ENCODE data around the gene KRT36. TPM values are rescaled to one million over a fixed set of nuclear protein-coding genes. Genes with fewer than 3 reads are reported as not detected.

Gene KRT36
- total and polyA plus RNA-seq, 2 donors (not counting 3 experiments of a cell fraction or from before 2014, with no cell fraction given) = 0.04 TPM; not detected in 1

GRCh38 chr17:41455236-41455635 lies 34.5 kb downstream of the KRT36 start:
- Histone ChIP-seq H3K27ac (ENCODE audit: insufficient read depth, low read depth, low read length) (no peak overlapping the region), H3K4me1 (ENCODE audit: control insufficient read depth, extremely low read depth, insufficient read depth, low read length) (no peaks in the 10 kb centered on the region)
- POLR2A ChIA-PET = no interaction called here

More at GRCh38 chr17:41455236-41455635, 34.5 kb downstream of the KRT36 start:
- Histone ChIP-seq H3K4me2 (ENCODE audit: insufficient read depth, low read length) (no peak overlapping the region), H3K36me3 (ENCODE audit: control insufficient read depth in 2 of 2, extremely low read depth in 1 of 2, insufficient read depth in 2 of 2, low read length in 2 of 2) (no peaks in the 10 kb centered on the region), H4K20me1 (replicated peaks; ENCODE audit: control insufficient read depth, extremely low read depth, insufficient read depth, low read length) (no peaks in the 10 kb centered on the region), H3K9ac (replicated peaks; ENCODE audit: extremely low read depth, insufficient read depth, low read length) (no peak overlapping the region), H3K4me3 (replicated peaks in 1 of 3; ENCODE audit: insufficient read depth in 1 of 3, low read depth in 1 of 3, low read length in 3 of 3) (no peak overlapping the region), H2AFZ (ENCODE audit: low read depth, low read length) (no peak overlapping the region), H3K27me3 (ENCODE audit: control insufficient read depth in 2 of 2, insufficient read depth in 2 of 2, low read length in 2 of 2) (peaks cover 2 to 5% of the 10 kb centered on the region in 2 experiments), H3K9me1 (replicated peaks; ENCODE audit: control insufficient read depth, extremely low read depth, insufficient read depth, low read length) (no peaks in the 10 kb centered on the region), H3K9me3 (replicated peaks; ENCODE audit: control insufficient read depth, insufficient read depth, low read length) (no peaks in the 10 kb centered on the region), H3K79me2 (ENCODE audit: control insufficient read depth, insufficient read depth, low read length) (no peaks in the 10 kb centered on the region)
- DNase-seq (ENCODE audit: low read depth, low spot score) = no peak
- no peak for TF ChIP-seq MYC (IDR thresholded peaks at IDR 0.05; ENCODE audit: low read depth, low read length)
- no peak for TF ChIP-seq CTCF (IDR thresholded peaks at IDR 0.05; ENCODE audit: extremely low read depth in 1 of 2, insufficient read depth in 1 of 2, low read depth in 1 of 2, low read length in 2 of 2)
- no peak for TF ChIP-seq GATA2 (IDR thresholded peaks at IDR 0.05; ENCODE audit: insufficient read depth, insufficient read length, low read depth, low read length)
- no peak for TF ChIP-seq POLR2AphosphoS5 (IDR thresholded peaks at IDR 0.05; ENCODE audit: insufficient read depth, low read depth, low read length)
- BruUV-seq (replicated peaks) = no TSS peak
- CTCF ChIA-PET = interaction anchor here (4.4 kb wide), 1 partner anchor 94 kb away, joined by 22 read pairs; no protein-coding TSS in a partner anchor
- intact Hi-C loops (cut with micrococcal nuclease) (no loop called here), dilution Hi-C loops (cut with MboI; ENCODE audit: extremely low pct_ligation_motif_present, low sequenced_read_pairs) (no loop called here)
- no peak for FAIRE-seq

All from endothelial cell of umbilical vein (primary cell).